Activated B cell treated with CpG ODN at 0.5 μM for 24 hours (primary cell): ENCODE data around the gene ASTN2. TPM values are rescaled to one million over a fixed set of nuclear protein-coding genes. Genes with fewer than 3 reads are reported as not detected.

ENCODE experiments used
- ATAC-seq: fragments of 200-7000 bp; cut with Tn5 transposase; one replicate; pipeline ENCODE4 v1.10.0; 2021; ENCODE audit warnings: low read depth, mild to moderate bottlenecking, moderate library complexity
- CTCF ChIA-PET: fragments of 350-600 bp; sonication (Branson Sonifier 250); formaldehyde crosslinking; loops from one replicate; lab custom pipeline; 2021; ENCODE audit warnings: antibody characterized with exemption; lab: Charles Lee
- POLR2A ChIA-PET: fragments of 350-600 bp; sonication (Branson Sonifier 250); formaldehyde crosslinking; loops from one replicate; lab custom pipeline; 2021; ENCODE audit warnings: antibody characterized with exemption; lab: Charles Lee
- DNase-seq: peaks from one replicate; pipeline ENCODE4 v3.0.0; 2022
- H3K27ac Mint-ChIP-seq: one replicate; pipeline ENCODE4 v1.8.0; 2020; ENCODE audit warnings: mixed read lengths
- H3K27me3 Mint-ChIP-seq: one replicate; pipeline ENCODE4 v1.8.0; 2021; ENCODE audit warnings: mixed read lengths
- H3K36me3 Mint-ChIP-seq: one replicate; pipeline ENCODE4 v1.8.0; 2021; ENCODE audit warnings: low read depth, mixed read lengths
- H3K4me1 Mint-ChIP-seq: one replicate; pipeline ENCODE4 v1.8.0; 2021; ENCODE audit warnings: mixed read lengths
- H3K4me3 Mint-ChIP-seq: one replicate; pipeline ENCODE4 v1.8.0; 2020; ENCODE audit warnings: mild to moderate bottlenecking, mixed read lengths
- H3K9me3 Mint-ChIP-seq: one replicate; pipeline ENCODE4 v1.8.0; 2020; ENCODE audit warnings: mixed read lengths
- intact Hi-C: fragments of 100-400 bp; cut with micrococcal nuclease; formaldehyde crosslinking; loops from one replicate; pipeline ENCODE4 v1.15.1; 2024
- total RNA-seq: library from RNA; stranded (reverse); gene quantifications from 2 replicates; pipeline ENCODE4 v1.2.3, GENCODE V29; 2022
- TF ChIP-seq, protein P1 (sequence below): fragments of 200-600 bp; IDR thresholded peaks from one replicate; pipeline ENCODE4 v1.8.0; 2022; ENCODE audit warnings: antibody characterized with exemption, mild to moderate bottlenecking

The ASTN2 gene
- total RNA-seq, 1 donor from 2014 or later = 2.3 TPM

GRCh38 chr9:116703634-116704033, 711.2 kb downstream of the ASTN2 start:
- Mint-ChIP-seq H3K36me3 (peaks cover 22% of the 10 kb centered on the region), H3K9me3 (no peaks in the 10 kb centered on the region), H3K27ac (no peak overlapping the region), H3K4me3 (no peak overlapping the region), H3K27me3 (no peaks in the 10 kb centered on the region), H3K4me1 (no peaks in the 10 kb centered on the region)
- ChIA-PET POLR2A (no interaction called here), CTCF (no interaction called here)
- no peak for DNase-seq
- no peak for ATAC-seq
- intact Hi-C loops = no loop called here
- TF ChIP-seq, protein P1, sequence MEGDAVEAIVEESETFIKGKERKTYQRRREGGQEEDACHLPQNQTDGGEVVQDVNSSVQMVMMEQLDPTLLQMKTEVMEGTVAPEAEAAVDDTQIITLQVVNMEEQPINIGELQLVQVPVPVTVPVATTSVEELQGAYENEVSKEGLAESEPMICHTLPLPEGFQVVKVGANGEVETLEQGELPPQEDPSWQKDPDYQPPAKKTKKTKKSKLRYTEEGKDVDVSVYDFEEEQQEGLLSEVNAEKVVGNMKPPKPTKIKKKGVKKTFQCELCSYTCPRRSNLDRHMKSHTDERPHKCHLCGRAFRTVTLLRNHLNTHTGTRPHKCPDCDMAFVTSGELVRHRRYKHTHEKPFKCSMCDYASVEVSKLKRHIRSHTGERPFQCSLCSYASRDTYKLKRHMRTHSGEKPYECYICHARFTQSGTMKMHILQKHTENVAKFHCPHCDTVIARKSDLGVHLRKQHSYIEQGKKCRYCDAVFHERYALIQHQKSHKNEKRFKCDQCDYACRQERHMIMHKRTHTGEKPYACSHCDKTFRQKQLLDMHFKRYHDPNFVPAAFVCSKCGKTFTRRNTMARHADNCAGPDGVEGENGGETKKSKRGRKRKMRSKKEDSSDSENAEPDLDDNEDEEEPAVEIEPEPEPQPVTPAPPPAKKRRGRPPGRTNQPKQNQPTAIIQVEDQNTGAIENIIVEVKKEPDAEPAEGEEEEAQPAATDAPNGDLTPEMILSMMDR = no peak

GRCh38 chr9:116701940-116702642, 712.8 kb downstream of the ASTN2 start:
- no peaks in the 10 kb centered on the region for H3K9me3 Mint-ChIP-seq
- intact Hi-C loops = no loop called here
- no peak overlapping the region for H3K4me3 Mint-ChIP-seq
- ChIA-PET CTCF (no interaction called here), POLR2A (no interaction called here)
- no peak overlapping the region for H3K27ac Mint-ChIP-seq
- no peak for ATAC-seq
- no peaks in the 10 kb centered on the region for H3K27me3 Mint-ChIP-seq
- no peak for DNase-seq
- H3K36me3 Mint-ChIP-seq = peaks cover 38% of the 10 kb centered on the region
- no peaks in the 10 kb centered on the region for H3K4me1 Mint-ChIP-seq
- TF ChIP-seq, protein P1 = no peak

DNA sequence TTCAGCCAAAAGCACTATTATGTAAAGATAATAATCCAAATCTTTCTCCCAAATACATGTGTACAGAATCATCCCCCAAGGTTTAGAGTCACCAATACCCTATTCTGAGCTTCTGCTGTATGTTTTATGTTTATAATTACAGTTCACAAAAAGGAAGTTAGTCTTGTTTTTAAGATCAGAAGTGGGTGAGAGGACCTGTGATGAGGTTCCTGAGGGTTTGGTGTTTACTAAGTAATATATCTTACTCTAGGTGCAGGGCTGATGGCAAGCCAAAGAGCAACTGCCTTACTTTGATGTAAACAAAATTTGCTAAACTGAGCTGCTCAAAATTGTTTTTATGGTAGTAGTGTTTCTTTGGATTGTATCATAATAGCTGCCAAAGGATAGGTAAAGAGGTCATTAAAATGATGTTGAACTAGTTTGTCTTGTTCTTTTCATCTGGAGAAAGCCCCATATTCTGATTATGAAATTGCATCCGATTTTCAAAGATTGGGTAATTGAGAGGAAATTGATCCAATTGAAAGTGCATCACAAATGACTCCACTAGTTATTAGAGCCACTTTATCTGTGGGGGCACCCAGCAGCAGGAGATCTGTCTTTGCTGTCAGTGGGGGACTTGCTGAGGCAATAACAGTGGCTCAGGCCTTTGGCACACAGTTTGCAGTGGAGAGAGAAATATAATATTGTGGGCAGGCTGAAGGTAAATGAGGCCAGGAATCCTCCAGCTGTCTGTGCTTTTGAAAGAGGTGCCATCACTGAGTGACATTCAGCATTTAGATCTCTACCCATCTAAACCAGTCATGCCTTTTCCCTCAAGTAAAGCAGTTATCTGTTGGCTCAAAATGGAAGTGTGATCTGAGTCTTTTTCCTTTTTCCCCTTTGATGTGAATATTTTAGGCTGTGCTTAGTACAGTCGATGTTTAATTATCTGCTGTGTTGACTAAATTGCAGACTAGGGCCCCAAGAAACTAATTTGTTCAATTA, 713.7 kb downstream of the ASTN2 start:
- Mint-ChIP-seq H3K27me3 (no peaks in the 10 kb centered on the region), H3K27ac (no peak overlapping the region)

GRCh38 chr9:116700279-116700678, 714.6 kb downstream of the ASTN2 start:
- Mint-ChIP-seq H3K9me3 (no peaks in the 10 kb centered on the region), H3K27me3 (no peaks in the 10 kb centered on the region), H3K27ac (no peak overlapping the region), H3K4me3 (no peak overlapping the region), H3K36me3 (peaks cover 41% of the 10 kb centered on the region), H3K4me1 (peaks cover 6% of the 10 kb centered on the region)
- ChIA-PET POLR2A (no interaction called here), CTCF (no interaction called here)
- ATAC-seq = no peak
- no peak for DNase-seq
- intact Hi-C loops = no loop called here
- TF ChIP-seq, protein P1 = no peak

More for the DNA sequence above, 713.7 kb downstream of the ASTN2 start:
- ChIA-PET CTCF (no interaction called here), POLR2A (no interaction called here)
- Mint-ChIP-seq H3K4me1 (no peaks in the 10 kb centered on the region), H3K4me3 (no peak overlapping the region), H3K36me3 (peaks cover 41% of the 10 kb centered on the region), H3K9me3 (no peaks in the 10 kb centered on the region)
- ATAC-seq (no peak), DNase-seq (no peak)
- intact Hi-C loops = no loop called here
- TF ChIP-seq, protein P1 = no peak

DNA sequence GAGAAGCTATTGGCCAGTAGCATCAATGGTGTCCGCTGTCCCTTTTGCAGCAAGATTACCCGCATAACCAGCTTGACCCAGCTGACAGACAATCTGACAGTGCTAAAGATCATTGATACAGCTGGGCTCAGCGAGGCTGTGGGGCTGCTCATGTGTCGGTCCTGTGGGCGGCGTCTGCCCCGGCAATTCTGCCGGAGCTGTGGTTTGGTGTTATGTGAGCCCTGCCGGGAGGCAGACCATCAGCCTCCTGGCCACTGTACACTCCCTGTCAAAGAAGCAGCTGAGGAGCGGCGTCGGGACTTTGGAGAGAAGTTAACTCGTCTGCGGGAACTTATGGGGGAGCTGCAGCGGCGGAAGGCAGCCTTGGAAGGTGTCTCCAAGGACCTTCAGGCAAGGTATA, 717.0 kb downstream of the ASTN2 start:
- no peak for ATAC-seq
- ChIA-PET POLR2A (no interaction called here), CTCF (no interaction called here)
- intact Hi-C loops = no loop called here
- H3K4me1 Mint-ChIP-seq = peaks cover 13% of the 10 kb centered on the region
- H3K27me3 Mint-ChIP-seq = no peaks in the 10 kb centered on the region
- H3K27ac Mint-ChIP-seq = no peak overlapping the region
- no peak for DNase-seq
- TF ChIP-seq, protein P1 = no peak
- H3K36me3 Mint-ChIP-seq = peaks cover 41% of the 10 kb centered on the region
- no peaks in the 10 kb centered on the region for H3K9me3 Mint-ChIP-seq
- no peak overlapping the region for H3K4me3 Mint-ChIP-seq
